NCI-H526 treated with DMSO at 0.1 percent for 48 hours (cell line): ENCODE measurements around the gene NEURL1.
A peak's percentile ranks its signal among the peaks of the same experiment; 100 is the strongest.

Experiments used
- DNase-seq: peaks from one replicate; lab custom pipeline; 2025; lab: John Stamatoyannopoulos, UW

The NEURL1 gene

DNA sequence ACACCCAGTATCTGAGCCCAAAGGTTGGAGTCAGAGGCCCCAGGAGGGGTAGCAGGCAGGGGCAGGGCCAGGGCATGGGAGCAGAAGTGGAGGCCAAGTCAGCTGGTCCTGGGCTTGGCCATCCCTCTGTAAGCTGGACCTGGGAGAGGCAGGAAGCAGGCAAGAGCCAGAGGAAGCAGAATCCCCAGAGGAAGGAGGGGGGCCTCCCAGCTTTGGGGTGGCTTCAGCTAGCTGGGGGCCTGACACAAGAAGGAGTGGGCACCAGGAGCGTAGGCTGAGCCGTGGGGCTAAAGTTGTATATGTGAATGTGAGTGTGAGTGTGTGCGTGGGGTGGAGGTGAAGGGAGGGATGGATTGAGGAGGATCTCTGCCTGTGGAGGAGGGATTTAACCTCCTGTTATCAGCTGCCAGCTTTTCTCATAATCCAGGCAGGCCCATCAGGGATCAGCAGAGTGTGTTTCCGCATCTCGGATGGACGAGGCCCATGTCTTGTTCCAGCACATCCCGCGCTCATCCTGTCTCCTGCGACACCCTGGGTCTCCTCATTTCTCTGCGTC is 54.0 kb downstream of the NEURL1 start:
- DNase-seq: no peak

DNA sequence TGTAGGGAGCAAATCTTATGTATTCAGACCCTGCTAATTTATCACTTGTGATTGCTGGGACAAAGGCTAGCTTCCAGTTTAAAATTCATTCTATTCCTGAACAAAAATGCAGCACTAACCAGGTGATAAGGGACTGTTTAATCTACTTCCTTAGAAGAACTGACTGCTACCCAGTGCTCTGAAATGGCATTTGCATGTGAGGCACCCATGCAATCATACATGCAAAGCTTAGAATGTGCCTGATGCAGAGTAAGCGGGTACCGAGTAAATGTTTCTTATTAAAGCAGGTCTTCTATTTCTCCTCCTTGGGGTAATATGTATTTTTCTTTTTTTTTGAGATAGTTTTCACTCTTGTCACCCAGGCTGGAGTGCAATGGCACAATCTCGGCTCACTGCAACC is 54.5 kb downstream of the NEURL1 start:
- peak; percentile 74 for DNase-seq

DNA sequence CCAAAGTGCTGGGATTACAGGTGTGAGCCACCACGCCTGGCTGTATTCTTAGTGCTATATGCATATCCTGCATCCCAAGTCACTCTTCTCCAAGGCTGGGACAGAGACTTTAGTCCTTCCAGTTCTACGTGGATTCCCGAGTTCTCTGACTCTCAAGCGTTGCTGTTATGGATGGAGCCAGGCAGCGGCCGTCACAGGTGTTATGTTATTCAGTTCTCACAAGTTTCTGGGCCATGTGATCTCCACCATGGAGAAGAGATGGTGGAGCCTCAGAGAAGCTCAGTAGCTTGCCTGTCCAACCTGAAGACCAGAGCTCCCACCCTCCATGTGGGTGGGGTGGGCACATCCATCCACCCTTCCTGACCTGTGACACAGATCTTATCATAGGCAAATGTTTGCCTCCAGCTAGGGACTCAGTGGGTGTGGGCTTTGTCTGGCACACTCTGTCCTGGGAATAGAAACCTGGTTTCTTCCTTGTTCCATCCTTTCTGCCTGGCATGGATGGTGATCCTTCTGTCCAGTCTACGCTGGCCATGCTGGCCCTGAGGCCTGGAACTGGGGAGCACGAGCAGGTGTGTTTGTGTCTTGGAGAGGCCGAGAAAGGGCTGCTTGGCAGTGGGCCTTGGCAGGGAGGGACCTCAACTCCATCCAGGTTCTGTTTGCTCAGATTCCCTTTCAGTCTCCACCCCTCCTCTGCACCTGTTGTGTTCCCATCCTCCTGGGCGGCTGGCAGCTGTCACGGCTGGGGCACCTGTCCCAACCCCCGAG is 55.3 kb downstream of the NEURL1 start:
- peak; percentile 74 for DNase-seq

DNA sequence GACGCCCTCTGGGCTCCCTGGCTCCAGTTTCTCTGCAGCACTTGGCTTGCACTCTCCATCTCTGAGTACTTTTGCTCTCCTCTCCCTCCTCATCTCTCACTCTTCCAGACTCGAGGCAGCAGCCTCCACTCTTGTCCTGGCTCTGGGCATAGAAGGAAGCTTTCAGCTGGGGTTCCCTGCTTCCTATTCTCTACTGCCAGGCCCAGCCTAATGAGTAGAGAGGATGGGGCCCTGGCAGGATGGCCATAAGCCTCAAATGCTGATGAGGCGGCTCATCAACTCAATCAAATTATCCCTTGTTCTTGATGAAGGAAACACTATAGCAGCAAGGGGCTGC is 55.8 kb downstream of the NEURL1 start:
- no peak for DNase-seq

DNA sequence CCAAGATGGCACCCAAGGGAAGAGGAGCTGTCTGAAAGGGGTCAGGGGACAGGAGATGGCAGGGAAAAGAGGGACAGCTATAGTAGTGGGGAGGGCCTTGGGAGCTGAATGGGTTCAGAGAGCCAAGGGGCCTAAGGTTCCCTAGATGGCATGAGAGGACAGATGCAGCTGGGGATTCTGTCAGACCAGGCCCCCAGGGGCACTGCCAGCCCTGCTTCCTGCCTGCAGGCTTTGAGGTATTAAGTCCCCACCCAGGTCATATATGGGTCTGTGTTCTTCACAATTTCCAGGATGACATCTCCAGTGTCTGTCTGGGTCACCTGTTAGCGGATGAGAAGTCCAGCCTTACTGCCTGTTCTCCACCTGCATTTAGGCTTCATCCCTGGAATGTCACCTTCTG is 56.7 kb downstream of the NEURL1 start:
- DNase-seq: no peak

- no peak for DNase-seq
Observed at GRCh38 chr10:103551619-103552602, 58.4 kb downstream of the NEURL1 start.

DNA sequence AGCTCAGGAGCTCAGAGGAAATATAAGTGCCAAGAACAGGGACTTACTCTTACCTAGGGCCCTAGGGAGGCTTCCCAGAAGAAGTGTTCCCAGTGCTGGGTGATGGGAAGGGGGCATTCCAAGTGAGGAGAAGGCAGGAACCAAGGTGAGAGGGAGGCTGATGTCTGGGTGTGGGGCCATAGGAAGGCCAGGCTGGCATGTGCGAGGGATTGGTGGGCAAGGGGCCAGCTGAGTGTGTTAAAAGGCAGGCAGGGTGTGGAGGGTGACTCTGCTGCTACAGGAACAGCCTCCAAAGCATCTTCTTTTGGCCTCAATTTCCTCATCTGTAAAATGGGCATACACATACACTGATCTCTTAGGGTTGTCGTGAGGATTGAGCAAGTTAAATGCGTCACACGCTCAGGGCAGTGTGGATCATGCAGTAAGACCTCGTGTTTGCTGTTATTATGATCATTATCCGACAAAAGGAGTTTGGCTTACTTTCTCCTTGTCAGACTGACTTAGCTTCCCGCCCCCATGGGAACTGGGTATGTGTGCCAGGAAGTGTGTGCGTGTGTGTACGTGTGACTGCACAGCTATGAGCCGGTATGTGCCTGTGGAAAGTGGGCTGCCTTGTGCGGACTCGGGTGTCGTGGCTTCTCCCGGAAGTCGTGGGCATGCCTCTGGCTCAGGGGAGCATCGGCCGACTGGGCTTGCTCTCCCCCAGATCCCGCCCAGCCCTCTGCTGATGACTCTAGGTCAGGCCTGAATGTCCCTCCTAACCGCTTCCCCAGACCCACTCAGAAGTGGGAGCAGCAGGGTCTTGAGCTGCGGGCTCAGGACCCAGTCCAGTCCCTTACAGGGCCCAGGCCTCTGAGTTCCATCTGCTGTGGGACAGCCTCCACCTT is 59.6 kb downstream of the NEURL1 start:
- DNase-seq: no peak

DNA sequence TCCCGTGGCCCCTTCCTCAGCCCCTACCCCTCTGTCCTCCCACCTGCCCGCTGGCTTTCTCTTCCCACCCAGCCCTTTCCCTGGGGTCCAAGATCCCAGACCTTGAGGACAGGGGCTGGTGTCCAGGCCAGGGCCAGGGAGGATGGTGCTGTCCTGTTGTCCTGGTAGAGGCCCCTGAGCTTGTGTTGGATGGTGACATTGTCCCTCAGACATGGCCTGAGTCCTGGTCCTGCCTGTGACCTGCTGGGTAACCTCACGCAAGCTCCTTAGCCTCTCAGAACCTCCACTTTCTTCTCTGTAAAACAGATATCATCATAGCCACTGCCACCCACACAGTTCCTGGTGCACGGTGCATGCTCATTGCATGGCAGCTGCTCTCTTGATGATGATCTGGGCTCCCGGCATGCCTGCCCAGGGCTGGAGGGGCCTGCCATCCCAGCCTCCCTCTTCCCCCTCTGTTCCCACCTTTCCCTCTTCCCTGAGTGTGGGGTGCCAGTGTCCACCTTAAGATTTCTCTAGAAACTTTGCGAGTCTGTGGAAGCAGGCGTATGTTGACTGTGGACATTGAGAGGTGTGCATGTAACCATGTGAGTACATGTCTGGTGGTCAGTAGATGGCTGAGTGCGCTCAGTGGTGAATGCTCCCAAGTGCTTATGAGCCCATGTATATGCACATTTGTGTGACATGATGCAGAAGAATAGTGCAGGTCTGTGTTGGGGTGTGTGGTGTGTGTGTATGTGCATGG is 60.4 kb downstream of the NEURL1 start:
- DNase-seq: no peak

DNA sequence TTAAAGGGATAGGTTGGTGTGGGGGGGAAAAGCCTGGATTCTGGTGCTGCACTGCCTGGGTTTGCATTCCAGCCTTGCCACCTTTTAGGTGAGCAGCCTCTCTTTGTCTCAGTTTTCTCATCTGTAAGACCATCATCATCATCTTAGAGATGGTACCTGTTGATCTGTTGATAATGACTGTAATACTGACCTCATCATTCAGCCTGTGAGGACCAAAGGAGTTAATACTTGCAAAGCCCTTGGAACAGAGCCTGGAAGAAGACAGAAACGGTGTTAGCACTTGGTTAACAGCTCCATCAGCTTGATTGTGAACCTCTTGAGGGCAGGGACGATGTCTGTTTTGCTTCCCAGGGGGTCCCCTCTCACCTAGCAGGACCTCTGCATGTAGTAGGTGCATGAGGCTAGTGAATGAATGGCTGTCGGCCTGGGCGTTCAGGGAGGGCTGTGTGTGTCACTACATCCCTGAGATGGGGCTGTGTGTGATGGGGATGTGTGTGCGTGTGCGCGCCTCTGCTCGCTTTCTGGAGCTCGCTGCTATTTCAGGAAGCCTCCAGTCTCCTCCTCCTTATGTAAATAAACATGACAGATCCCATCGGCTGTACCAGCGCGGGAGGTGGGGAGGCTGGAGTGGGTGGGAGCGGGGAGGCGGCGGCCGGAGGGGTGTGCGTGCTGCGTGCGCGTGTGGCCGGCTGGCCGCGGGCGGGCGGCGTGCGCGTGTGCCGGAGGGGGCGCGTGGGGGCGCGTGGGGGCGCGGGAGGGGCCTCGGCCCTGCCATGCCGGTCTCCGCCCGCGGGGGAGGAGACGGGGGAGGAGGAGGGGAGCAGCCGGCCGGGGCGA is 61.2 kb downstream of the NEURL1 start:
- DNase-seq: peak; percentile 61

DNA sequence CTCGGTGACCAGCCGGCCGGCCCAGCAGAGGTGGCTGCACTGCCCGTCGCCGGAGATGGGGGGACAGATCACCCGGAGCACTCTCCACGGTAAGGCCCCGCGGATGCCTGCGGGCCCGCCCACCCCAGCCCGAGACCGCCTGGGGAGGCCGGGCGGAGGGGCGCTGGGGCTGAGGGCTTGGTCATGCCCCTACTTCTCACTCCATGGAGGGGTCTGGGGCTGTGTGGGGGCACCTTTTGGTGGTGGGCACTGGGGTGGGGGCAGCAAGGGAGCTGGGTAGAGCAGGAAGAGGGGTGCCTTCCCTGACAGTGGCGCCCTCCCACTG is 61.8 kb downstream of the NEURL1 start:
- no peak for DNase-seq

DNA sequence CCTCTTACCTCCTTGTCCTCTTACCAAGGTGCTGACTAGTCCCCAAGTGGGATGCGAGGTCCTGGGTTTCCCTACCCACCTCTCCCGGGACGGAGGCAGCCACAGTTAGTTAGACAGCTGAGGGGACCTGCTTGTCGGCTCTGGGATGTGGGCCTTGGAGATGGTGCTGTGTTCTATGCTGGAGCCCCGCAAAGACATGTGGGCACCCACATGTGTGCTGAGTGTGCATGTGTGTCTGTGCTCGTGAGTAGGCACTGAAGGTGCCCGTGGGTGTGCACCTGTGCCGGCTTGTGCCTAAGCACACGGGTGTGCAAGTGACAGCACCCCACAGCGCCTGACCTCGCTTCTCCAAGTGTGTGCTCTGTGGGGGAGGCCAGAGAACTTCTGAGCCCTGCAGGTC is 62.2 kb downstream of the NEURL1 start:
- DNase-seq: no peak

DNA sequence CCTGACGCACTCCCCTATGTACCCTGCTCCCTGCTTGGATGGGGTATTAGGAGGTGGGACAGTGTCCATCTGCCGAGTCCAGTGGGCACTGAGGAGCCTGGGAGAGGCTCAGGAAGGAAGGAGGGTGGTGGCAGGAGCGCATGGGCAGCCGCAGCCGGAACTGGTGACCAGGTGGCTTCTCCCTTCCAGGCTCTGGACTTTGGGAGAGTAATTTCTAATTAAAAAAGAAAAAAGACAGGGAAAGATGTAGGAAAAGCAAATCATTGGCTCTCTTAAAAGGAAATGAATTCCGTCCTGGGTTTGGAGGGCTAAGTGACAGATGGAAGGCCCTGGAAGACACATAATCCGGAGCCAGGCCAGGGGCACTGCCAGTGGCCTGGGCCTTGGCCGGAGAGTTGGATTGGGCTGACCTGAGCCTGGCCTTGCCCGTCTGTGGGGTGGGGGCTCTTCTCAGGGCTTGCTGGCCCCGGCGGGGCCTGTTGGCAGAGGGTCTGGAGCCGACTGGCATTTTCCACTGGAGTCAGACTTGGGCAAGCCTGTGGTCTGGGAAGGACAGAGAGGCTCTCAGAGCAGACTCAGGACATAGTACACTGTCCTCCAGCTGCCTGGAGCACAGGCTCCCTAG is 63.0 kb downstream of the NEURL1 start:
- no peak for DNase-seq

- DNase-seq: no peak
Observed at GRCh38 chr10:103557455-103557854, 64.0 kb downstream of the NEURL1 start.

- no peak for DNase-seq
Observed at GRCh38 chr10:103558911-103559310, 65.4 kb downstream of the NEURL1 start.

DNA sequence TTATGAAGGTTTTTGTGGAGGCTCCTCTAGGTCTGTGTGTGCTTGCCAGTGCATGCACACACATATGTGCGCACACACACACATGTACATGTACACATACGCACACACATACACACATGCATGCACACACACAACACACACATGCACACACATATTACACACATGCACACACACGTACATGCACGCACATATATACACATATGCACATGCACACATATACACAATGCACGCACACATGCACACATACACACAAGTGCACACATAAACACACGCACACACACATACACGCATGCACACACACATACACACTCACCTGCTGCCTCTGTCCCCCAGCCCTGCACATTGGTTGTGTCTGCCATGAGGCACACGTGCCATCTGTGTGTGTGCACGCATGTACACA is 66.3 kb downstream of the NEURL1 start:
- no peak for DNase-seq

- DNase-seq: no peak
Observed at GRCh38 chr10:103560886-103561285, 67.4 kb downstream of the NEURL1 start.

- no peak for DNase-seq
Observed at GRCh38 chr10:103562383-103562782, 68.9 kb downstream of the NEURL1 start.

DNA sequence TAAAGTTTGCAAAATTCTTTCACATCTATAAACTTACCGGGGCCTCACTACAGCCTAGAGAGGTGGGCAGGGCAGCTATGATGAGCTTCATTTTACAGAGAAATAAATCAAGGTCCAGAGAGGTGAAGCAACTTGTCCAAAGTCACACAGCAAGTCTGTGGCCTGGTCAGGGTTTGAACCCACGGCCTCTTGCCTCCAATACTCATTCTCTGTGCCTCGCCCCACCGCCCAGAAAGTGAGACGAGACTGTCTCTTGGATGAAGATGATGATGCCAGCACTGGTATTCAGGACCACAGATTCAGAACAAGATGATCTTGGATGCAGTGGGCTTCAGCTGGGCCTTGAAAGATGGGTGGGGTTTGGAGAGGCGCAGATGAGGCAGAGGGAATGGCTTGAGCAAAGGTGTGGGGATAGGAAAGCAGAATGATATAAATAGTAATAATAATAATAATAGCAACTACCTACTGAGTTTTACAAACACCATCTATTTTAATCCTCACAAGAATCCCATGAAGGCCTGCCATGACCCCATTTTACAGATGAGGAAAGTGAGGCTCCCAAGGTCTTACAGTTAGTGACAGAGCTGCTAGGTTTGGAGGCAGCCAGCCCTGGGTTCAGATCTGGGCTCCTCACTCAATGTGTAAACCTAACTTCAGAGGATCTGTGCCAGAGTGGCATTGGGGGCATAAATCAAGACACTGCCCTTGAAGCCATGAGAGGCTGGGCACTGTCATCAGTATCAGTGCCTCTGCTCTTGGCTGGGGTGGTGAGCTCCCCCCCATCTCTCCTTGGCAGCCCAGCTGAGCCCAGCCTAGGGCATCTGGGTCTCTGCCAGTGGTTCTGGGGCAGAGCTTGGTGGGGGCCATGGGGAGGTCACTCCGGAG is 70.0 kb downstream of the NEURL1 start:
- DNase-seq: no peak

- no peak for DNase-seq
Observed at GRCh38 chr10:103564116-103564501, 70.6 kb downstream of the NEURL1 start.
